Parathyroid adenoma (tissue), 2 donors: ENCODE measurements around the gene OR52E4.

Experiments
- H2AFZ ChIP-seq: fragments of 300-600 bp; sonication (generic); one replicate; pipeline ENCODE4 v1.7.0; 2017; ENCODE audit warnings: antibody characterized with exemption, mild to moderate bottlenecking
- H3K27ac ChIP-seq: fragments of 300-600 bp; sonication (generic); one replicate; pipeline ENCODE4 v1.7.0; 2017
- H3K27me3 ChIP-seq: fragments of 300-600 bp; sonication (generic); one replicate; pipeline ENCODE4 v1.7.0; 2017; ENCODE audit warnings: low read length; ENCODE audit not compliant: control insufficient read depth, insufficient read depth
- H3K36me3 ChIP-seq: fragments of 300-600 bp; sonication (generic); one replicate; pipeline ENCODE4 v1.7.0; 2017; ENCODE audit warnings: low read length; ENCODE audit not compliant: control insufficient read depth, insufficient read depth
- H3K4me1 ChIP-seq: fragments of 300-600 bp; sonication (generic); one replicate; pipeline ENCODE4 v1.7.0; 2017; ENCODE audit warnings: control low read depth
- H3K4me2 ChIP-seq: fragments of 300-600 bp; sonication (generic); one replicate; pipeline ENCODE4 v1.7.0; 2017; ENCODE audit warnings: low read length
- H3K4me3 ChIP-seq: fragments of 300-600 bp; sonication (generic); one replicate; pipeline ENCODE4 v1.7.0; 2017; ENCODE audit warnings: low read depth, low read length
- H3K79me2 ChIP-seq: fragments of 300-600 bp; sonication (generic); one replicate; pipeline ENCODE4 v1.7.0; 2017; ENCODE audit warnings: control low read depth
- H3K9ac ChIP-seq: fragments of 300-600 bp; sonication (generic); one replicate; pipeline ENCODE4 v1.7.0; 2017; ENCODE audit warnings: mild to moderate bottlenecking
- H3K9me3 ChIP-seq: fragments of 300-600 bp; sonication (generic); one replicate; pipeline ENCODE4 v1.7.0; 2017; ENCODE audit warnings: low read length; ENCODE audit not compliant: control insufficient read depth
- CTCF ChIP-seq: fragments of 300-600 bp; sonication (generic); IDR thresholded peaks from one replicate; pipeline ENCODE4 v1.7.0; 2017; ENCODE audit warnings: antibody characterized with exemption, mild to moderate bottlenecking
- donor health status: primary hyperparathyroidism.

OR52E4 gene

DNA sequence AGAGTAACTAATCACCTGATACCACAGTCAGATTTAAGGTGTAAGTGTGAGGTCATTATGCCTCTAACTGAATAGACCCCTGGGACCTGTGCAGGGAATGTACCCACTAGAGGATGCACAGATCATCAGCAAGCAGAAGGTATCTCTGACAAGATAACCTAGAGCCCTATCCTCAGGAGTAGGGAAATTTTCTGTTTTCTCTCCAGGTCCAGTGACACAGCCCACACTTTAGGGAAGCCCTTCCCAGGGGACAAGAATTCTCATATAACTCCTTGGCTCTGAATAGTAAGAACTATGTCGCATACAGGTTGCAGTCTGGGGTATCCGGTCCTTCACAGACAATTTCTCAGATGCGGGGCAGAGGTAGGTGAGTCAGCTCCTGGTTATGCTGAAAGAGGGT is 12.5 kb downstream of the OR52E4 start, which contains the start of gene OR52E5:
Gene OR52E5, plus strand, starts transcription at position 301 of the 400 bp plus-strand sequence. CDS start 7,569 bp downstream, outside the sequence.
- Histone ChIP-seq H3K79me2 (no peaks in the 10 kb centered on the region), H3K36me3 (no peaks in the 10 kb centered on the region), H3K4me2 (no peak within 1 kb of the TSS), H3K9ac (no peak within 1 kb of the TSS), H3K4me3 (no peak within 1 kb of the TSS), H3K4me1 (no peaks in the 10 kb centered on the region), H2AFZ (no peak within 1 kb of the TSS), H3K9me3 (no peaks in the 10 kb centered on the region), H3K27ac (no peak within 1 kb of the TSS), H3K27me3 (no peaks in the 10 kb centered on the region)
- TF ChIP-seq CTCF, result no peak

DNA sequence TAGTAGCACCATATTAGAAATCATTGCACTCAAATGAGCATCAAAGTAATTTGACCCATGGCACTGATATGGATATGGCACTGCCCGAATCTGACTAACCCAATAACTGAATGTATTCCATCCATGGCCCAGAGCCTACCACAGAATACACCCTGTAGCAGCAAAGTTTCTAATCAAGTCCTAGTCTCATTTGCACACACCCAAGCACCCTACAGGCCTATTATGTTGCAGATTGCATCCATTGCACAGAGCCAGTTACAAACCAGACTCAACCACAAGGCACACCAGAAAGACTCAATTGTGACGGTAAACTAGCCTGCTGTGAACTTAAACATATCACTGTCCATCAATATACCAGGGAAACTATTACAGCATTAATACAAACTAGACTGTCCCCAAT is 19.1 kb downstream of the OR52E4 start:
- Histone ChIP-seq H2AFZ (no peak overlapping the region), H3K27ac (no peak overlapping the region), H3K4me3 (no peak overlapping the region), H3K9me3 (no peaks in the 10 kb centered on the region), H3K9ac (no peak overlapping the region), H3K4me1 (no peaks in the 10 kb centered on the region), H3K27me3 (no peaks in the 10 kb centered on the region), H3K4me2 (no peak overlapping the region), H3K36me3 (no peaks in the 10 kb centered on the region), H3K79me2 (no peaks in the 10 kb centered on the region)
- no peak for TF ChIP-seq CTCF

DNA sequence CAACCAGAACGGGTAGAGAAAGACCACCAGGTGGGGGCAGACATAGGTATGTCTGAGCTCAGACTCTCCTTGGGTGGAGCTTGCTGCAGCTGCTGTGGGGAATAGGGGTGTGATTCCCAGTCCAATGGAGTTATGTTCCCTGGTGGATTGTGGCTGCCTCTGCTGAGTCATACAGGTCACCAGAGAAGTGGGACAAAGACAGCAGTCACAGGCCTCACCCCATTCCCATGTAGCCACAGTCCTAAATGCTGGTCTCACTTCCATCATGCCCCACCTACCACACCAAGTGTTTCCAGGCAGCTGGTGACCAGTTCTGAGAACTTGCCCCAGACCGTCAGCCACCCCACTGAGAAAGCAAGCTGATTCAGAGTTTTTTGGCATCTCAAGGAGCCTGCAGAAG is 30.1 kb downstream of the OR52E4 start:
- Histone ChIP-seq H3K79me2 (no peaks in the 10 kb centered on the region), H2AFZ (no peak overlapping the region), H3K4me2 (no peak overlapping the region), H3K4me3 (no peak overlapping the region), H3K9ac (no peak overlapping the region), H3K9me3 (no peaks in the 10 kb centered on the region), H3K27ac (no peak overlapping the region), H3K27me3 (no peaks in the 10 kb centered on the region), H3K36me3 (no peaks in the 10 kb centered on the region), H3K4me1 (no peaks in the 10 kb centered on the region)
- no peak for TF ChIP-seq CTCF

- no peaks in the 10 kb centered on the region for H3K9me3 ChIP-seq
- H3K9ac ChIP-seq, result no peak overlapping the region
- H3K27me3 ChIP-seq, result no peaks in the 10 kb centered on the region
- H3K36me3 ChIP-seq, result no peaks in the 10 kb centered on the region
- no peaks in the 10 kb centered on the region for H3K79me2 ChIP-seq
- H3K27ac ChIP-seq, result no peak overlapping the region
- H3K4me1 ChIP-seq, result no peaks in the 10 kb centered on the region
- H3K4me2 ChIP-seq, result no peak overlapping the region
- H3K4me3 ChIP-seq, result no peak overlapping the region
- TF ChIP-seq CTCF, result no peak
- no peak overlapping the region for H2AFZ ChIP-seq
Measured at GRCh38 chr11:5922749-5923426, 42.5 kb downstream of the OR52E4 start.

DNA sequence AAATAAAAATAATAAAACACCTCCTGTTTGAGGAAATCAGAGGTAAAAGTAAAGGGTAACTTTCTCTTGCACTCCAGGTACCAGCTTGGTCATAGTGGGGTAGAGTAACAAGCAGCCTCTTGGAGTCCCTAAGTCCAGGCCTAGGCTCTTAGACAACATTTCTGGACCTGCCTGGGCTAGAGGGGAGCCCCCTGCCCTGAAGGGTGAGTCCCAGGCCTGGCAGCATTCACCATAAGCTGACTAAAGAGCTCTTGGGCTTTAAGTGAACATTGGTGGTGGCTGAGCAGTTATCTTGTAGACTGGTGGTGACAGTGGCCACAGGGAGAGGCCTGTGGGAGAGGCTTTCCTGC is 43.0 kb downstream of the OR52E4 start:
- H3K4me2 ChIP-seq, result no peak overlapping the region
- H3K4me1 ChIP-seq, result no peaks in the 10 kb centered on the region
- no peaks in the 10 kb centered on the region for H3K27me3 ChIP-seq
- no peaks in the 10 kb centered on the region for H3K36me3 ChIP-seq
- H3K4me3 ChIP-seq, result no peak overlapping the region
- H3K27ac ChIP-seq, result no peak overlapping the region
- no peaks in the 10 kb centered on the region for H3K79me2 ChIP-seq
- no peak overlapping the region for H3K9ac ChIP-seq
- no peak overlapping the region for H2AFZ ChIP-seq
- H3K9me3 ChIP-seq, result no peaks in the 10 kb centered on the region
- no peak for TF ChIP-seq CTCF
